ENCODE results near the gene ARPP19.

DNA sequence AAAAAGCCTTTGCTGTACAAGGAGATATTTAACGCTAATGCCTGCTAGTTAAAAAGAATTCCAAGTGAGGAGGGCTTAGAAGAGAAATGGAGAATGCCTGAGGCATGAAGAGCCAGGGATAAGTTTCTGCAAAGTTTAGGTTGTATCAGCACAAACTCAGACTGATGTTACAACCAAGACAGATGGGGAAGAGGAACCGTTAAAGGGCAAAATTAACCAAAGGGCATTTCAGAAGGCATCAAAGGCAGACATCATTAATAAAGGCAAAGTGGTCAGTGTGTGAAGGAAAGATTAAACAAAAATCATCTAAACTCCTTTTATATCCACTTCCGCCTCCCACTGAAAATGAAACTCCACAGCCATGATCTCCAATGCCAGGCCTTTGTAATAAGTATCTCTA is 47.1 kb downstream of the ARPP19 start:
- TF ChIP-seq GATA2 (IDR thresholded peaks at IDR 0.05; ENCODE audit: low read depth, low read length) (no peak), GATA3 (IDR thresholded peaks at IDR 0.05; ENCODE audit: low read depth, low read length) (no peak)

Measured in SH-SY5Y (cell line).